ENCODE results near the gene PLA2G4E.

- no peak for TF ChIP-seq CTCF (IDR thresholded peaks at IDR 0.05)
- TF ChIP-seq POLR2A (IDR thresholded peaks at IDR 0.05): no peak
These were observed 10.4 kb downstream of the PLA2G4E start for GRCh38 chr15:42010434-42010833.

All from esophagus squamous epithelium (tissue), 4 donors.